Ascending aorta (tissue), 2 donors: ENCODE data around the gene API5. TPM values are rescaled to one million over a fixed set of nuclear protein-coding genes. Genes with fewer than 3 reads are reported as not detected.

Experiments used
- DNase-seq, 2 donors: peaks; one replicate each; pipeline ENCODE4 v3.0.0-alpha.2; 2019; ENCODE audit warnings: low spot score in 2 of 2
- H3K27ac ChIP-seq, 2 donors: fragments of 200-600 bp; sonication (generic); one replicate each; pipeline ENCODE4 v1.5.1; 2016 to 2017; ENCODE audit warnings: mild to moderate bottlenecking in 1 of 2
- H3K27me3 ChIP-seq: fragments of 200-600 bp; sonication (generic); one replicate; pipeline ENCODE4 v1.5.1; 2017
- H3K36me3 ChIP-seq, 2 donors: fragments of 200-600 bp; sonication (generic); one replicate each; pipeline ENCODE4 v1.5.1; 2016
- H3K4me1 ChIP-seq, 2 donors: fragments of 200-600 bp; sonication (generic); one replicate each; pipeline ENCODE4 v1.5.1; 2016 to 2017; ENCODE audit warnings: mild to moderate bottlenecking in 1 of 2
- H3K4me3 ChIP-seq, 2 donors: fragments of 200-600 bp; sonication (generic); one replicate each; pipeline ENCODE4 v1.5.1; 2016 to 2017; ENCODE audit warnings: mild to moderate bottlenecking in 1 of 2
- H3K9me3 ChIP-seq, 2 donors: fragments of 200-600 bp; sonication (generic); one replicate each; pipeline ENCODE4 v1.5.1; 2016
- intact Hi-C: fragments of 100-400 bp; cut with DNase I; formaldehyde crosslinking; loops from one replicate; pipeline ENCODE4 v1.15.1; 2023
- total RNA-seq: library from RNA; depleted of rRNA; stranded (reverse); fragments of >200 nt; gene quantifications from one replicate; pipeline ENCODE4 v1.1.0, GENCODE V29; 2016
- TF ChIP-seq, protein P1 (sequence below), 3 experiments: fragments of 200-600 bp in 2 of 3; fragments of 450-650 bp in 1 of 3; sonication (generic) in 2 of 3; IDR thresholded peaks; one replicate each; pipeline ENCODE4 v1.5.1; 2016 to 2019; ENCODE audit warnings: antibody characterized with exemption in 3 of 3, mild to moderate bottlenecking in 1 of 3, moderate library complexity in 1 of 3

The API5 gene
- total RNA-seq, 1 donor from 2014 or later: 21.0 TPM

- Histone ChIP-seq H3K36me3 (peaks cover 0 to 6% of the 10 kb centered on the region in 2 donors), H3K27ac (no peak overlapping the region), H3K4me3 (peak overlapping the region in 1 of 2 donors; percentile 92), H3K27me3 (no peaks in the 10 kb centered on the region), H3K4me1 (peaks cover 6 to 13% of the 10 kb centered on the region in 2 donors), H3K9me3 (no peaks in the 10 kb centered on the region)
- no peak for DNase-seq
- TF ChIP-seq, protein P1, sequence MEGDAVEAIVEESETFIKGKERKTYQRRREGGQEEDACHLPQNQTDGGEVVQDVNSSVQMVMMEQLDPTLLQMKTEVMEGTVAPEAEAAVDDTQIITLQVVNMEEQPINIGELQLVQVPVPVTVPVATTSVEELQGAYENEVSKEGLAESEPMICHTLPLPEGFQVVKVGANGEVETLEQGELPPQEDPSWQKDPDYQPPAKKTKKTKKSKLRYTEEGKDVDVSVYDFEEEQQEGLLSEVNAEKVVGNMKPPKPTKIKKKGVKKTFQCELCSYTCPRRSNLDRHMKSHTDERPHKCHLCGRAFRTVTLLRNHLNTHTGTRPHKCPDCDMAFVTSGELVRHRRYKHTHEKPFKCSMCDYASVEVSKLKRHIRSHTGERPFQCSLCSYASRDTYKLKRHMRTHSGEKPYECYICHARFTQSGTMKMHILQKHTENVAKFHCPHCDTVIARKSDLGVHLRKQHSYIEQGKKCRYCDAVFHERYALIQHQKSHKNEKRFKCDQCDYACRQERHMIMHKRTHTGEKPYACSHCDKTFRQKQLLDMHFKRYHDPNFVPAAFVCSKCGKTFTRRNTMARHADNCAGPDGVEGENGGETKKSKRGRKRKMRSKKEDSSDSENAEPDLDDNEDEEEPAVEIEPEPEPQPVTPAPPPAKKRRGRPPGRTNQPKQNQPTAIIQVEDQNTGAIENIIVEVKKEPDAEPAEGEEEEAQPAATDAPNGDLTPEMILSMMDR (IDR thresholded peaks at IDR 0.05): no peak
- intact Hi-C loops: no loop called here
These were observed 48.7 kb downstream of the API5 start for GRCh38 chr11:43360361-43361032.

DNA sequence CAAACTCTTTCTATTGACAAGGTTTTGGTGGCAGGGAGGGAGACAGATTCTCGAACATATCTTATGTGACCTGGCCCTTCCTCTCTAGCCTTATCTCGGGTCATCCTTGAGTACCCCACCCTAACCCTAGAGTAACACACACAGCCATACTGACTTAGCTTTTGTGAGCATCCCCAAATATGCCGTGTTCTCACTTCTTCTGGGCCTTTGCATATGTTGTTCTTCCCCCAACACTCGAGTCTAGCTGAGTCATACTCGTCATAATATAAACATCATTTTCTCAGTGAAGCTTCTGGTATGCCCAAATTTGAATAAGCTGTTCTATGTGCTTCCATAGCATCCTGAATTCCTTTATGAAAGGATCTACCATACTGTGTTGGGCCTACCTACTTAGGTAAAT lies 54.9 kb downstream of the API5 start:
- Histone ChIP-seq H3K9me3 (no peaks in the 10 kb centered on the region), H3K36me3 (peaks cover 0 to 14% of the 10 kb centered on the region in 2 donors), H3K4me1 (no peaks in the 10 kb centered on the region), H3K4me3 (no peak overlapping the region), H3K27me3 (no peaks in the 10 kb centered on the region), H3K27ac (no peak overlapping the region)
- no peak for DNase-seq
- intact Hi-C loops: no loop called here
- TF ChIP-seq, protein P1 (IDR thresholded peaks at IDR 0.05): no peak

- H3K36me3 ChIP-seq: peaks cover 0 to 11% of the 10 kb centered on the region in 2 donors
- H3K27me3 ChIP-seq: no peaks in the 10 kb centered on the region
- no peak overlapping the region for H3K27ac ChIP-seq
- no peak for DNase-seq
- no peak overlapping the region for H3K4me3 ChIP-seq
- TF ChIP-seq, protein P1 (IDR thresholded peaks at IDR 0.05): no peak
- no peaks in the 10 kb centered on the region for H3K4me1 ChIP-seq
- H3K9me3 ChIP-seq: no peaks in the 10 kb centered on the region
- intact Hi-C loops: no loop called here
These were observed 55.8 kb downstream of the API5 start for GRCh38 chr11:43367382-43368178.

DNA sequence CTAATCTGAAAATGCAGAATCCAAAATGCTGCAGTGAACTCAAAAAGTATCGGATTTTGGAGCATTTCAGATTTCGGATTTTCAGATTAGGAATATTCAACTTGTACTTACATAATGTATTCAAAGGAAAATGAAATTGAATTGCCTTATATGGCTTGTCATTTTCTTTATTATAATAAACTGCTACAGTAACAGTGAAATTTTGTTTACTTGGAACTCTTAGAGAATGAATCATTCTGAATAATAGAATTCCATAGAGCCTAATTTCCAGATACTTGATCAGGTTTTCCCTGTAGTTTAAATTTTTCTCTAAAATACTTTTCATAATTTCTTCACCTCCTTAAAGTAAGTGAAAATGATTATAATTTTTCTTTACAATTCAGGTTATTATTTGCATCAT lies 64.3 kb downstream of the API5 start:
- intact Hi-C loops: no loop called here
- Histone ChIP-seq H3K4me3 (no peak overlapping the region), H3K4me1 (no peaks in the 10 kb centered on the region), H3K36me3 (peaks cover 5% of the 10 kb centered on the region in 2 donors), H3K9me3 (no peaks in the 10 kb centered on the region), H3K27me3 (no peaks in the 10 kb centered on the region), H3K27ac (no peak overlapping the region)
- DNase-seq: no peak
- TF ChIP-seq, protein P1 (IDR thresholded peaks at IDR 0.05): no peak

- no peak for DNase-seq
- Histone ChIP-seq H3K9me3 (no peaks in the 10 kb centered on the region), H3K36me3 (peaks cover 8% of the 10 kb centered on the region in 2 donors), H3K27me3 (no peaks in the 10 kb centered on the region), H3K4me1 (no peaks in the 10 kb centered on the region), H3K4me3 (no peak overlapping the region), H3K27ac (no peak overlapping the region)
- intact Hi-C loops: no loop called here
- TF ChIP-seq, protein P1 (IDR thresholded peaks at IDR 0.05): no peak
These were observed 64.8 kb downstream of the API5 start for GRCh38 chr11:43376594-43376993.
